ENCODE measurements around the gene ARHGDIB.

- TF ChIP-seq CTCF (IDR thresholded peaks at IDR 0.05) (no peak), POLR2A (IDR thresholded peaks at IDR 0.05) (no peak)
These were observed 7.6 kb downstream of the ARHGDIB start for GRCh38 chr12:14953752-14954151.
